T-helper 2 cell treated with Interferon-gamma antibody and Interleukin-4, amounts not matched to agents 5 μg/mL and 100 μg/mL, for 36 hours (primary cell): ENCODE measurements around the gene USH1G.
"Not testable (repeated sequence)": the region's sequence is repeated elsewhere in the genome, so short reads cannot be mapped to it uniquely, and the experiment has no call there.

ENCODE experiments used
- DNase-seq: peaks from one replicate; pipeline ENCODE4 v3.0.0; 2021; ENCODE audit warnings: low spot score
- H3K27ac Mint-ChIP-seq: one replicate; pipeline ENCODE4 v1.8.0; 2021; ENCODE audit warnings: mild to moderate bottlenecking, mixed read lengths
- H3K27me3 Mint-ChIP-seq: one replicate; pipeline ENCODE4 v1.8.0; 2021; ENCODE audit warnings: low read depth, mixed read lengths
- H3K36me3 Mint-ChIP-seq: one replicate; pipeline ENCODE4 v1.8.0; 2021; ENCODE audit warnings: low read depth, mixed read lengths
- H3K4me1 Mint-ChIP-seq: one replicate; pipeline ENCODE4 v1.8.0; 2021; ENCODE audit warnings: low read depth, mixed read lengths
- H3K4me3 Mint-ChIP-seq: one replicate; pipeline ENCODE4 v1.8.0; 2022; ENCODE audit warnings: mild to moderate bottlenecking, moderate library complexity, mixed read lengths
- H3K9me3 Mint-ChIP-seq: one replicate; pipeline ENCODE4 v1.8.0; 2021; ENCODE audit warnings: mixed read lengths

USH1G gene

GRCh38 chr17:74874615-74875037 is 48.4 kb downstream of the USH1G start:
- no peaks in the 10 kb centered on the region for H3K9me3 Mint-ChIP-seq
- no peak overlapping the region for H3K27ac Mint-ChIP-seq
- H3K4me1 Mint-ChIP-seq: peaks cover 22% of the 10 kb centered on the region
- peaks cover 5% of the 10 kb centered on the region for H3K36me3 Mint-ChIP-seq
- DNase-seq: no peak
- peak overlapping the region; percentile 92 for H3K4me3 Mint-ChIP-seq
- H3K27me3 Mint-ChIP-seq: peaks cover 3% of the 10 kb centered on the region

- peaks cover 5% of the 10 kb centered on the region for H3K36me3 Mint-ChIP-seq
- peak overlapping the region; percentile 89 for H3K27ac Mint-ChIP-seq
- peaks cover 3% of the 10 kb centered on the region for H3K27me3 Mint-ChIP-seq
- no peaks in the 10 kb centered on the region for H3K9me3 Mint-ChIP-seq
- H3K4me1 Mint-ChIP-seq: peaks cover 22% of the 10 kb centered on the region
- H3K4me3 Mint-ChIP-seq: peak overlapping the region; percentile 92
- DNase-seq: no peak
Observed at GRCh38 chr17:74873874-74874614, 49.0 kb downstream of the USH1G start.

- peak overlapping the region; percentile 92 for H3K4me3 Mint-ChIP-seq
- H3K27ac Mint-ChIP-seq: peak overlapping the region; percentile 89
- peak; percentile 98 for DNase-seq
- peaks cover 24% of the 10 kb centered on the region for H3K4me1 Mint-ChIP-seq
- H3K27me3 Mint-ChIP-seq: peaks cover 3% of the 10 kb centered on the region
- no peaks in the 10 kb centered on the region for H3K9me3 Mint-ChIP-seq
- peaks cover 5% of the 10 kb centered on the region for H3K36me3 Mint-ChIP-seq
Observed at GRCh38 chr17:74873037-74873873, 49.8 kb downstream of the USH1G start.

DNA sequence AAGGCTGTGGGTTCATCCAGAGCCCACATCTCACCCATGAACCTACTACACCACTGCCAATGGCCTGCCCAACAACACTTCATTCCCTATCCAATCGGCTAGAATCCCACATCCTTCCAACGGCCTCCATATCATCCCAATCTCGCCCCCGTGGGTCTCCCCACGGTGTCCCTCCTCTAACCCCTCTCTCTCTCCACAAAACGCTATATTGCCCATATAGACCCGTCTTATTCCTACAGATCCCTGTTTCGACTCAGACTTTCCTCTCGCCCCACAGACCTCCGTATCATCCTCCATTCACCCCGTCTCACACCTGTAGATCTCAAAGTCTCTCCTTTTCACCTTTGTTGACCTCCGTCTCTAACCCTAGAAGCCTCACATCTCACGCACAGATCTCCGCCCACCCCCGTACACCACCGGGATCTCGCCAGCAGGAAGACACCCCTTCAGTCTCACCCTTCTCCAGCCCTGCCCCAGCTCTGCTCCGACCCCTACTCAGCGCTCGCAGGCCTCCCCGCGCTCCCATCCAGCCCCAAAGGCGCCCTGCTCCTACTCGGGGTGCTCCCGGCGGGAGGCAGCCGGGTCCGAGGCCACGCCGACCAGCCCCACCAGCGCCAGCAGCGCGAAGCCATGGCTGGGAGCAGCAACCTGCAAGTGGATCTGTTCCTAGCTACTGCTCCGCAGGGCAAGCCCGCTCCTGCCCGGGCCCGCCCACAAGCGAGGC is 50.6 kb downstream of the USH1G start, which contains the start of gene FDXR:
Gene FDXR (minus strand): TSS at position 682 of the 724 bp plus-strand sequence. CDS start 50 bp downstream, at position 632.
- Mint-ChIP-seq H3K4me1 (peaks cover 24% of the 10 kb centered on the region), H3K27me3 (peaks cover 3% of the 10 kb centered on the region), H3K9me3 (no peaks in the 10 kb centered on the region), H3K27ac (peak within 1 kb of the TSS; percentile 89), H3K4me3 (peak within 1 kb of the TSS; percentile 92), H3K36me3 (peaks cover 5% of the 10 kb centered on the region)
- no peak for DNase-seq

GRCh38 chr17:74871356-74872076 is 51.5 kb downstream of the USH1G start:
- Mint-ChIP-seq H3K27ac (no peak overlapping the region), H3K36me3 (peaks cover 5% of the 10 kb centered on the region), H3K9me3 (no peaks in the 10 kb centered on the region), H3K4me1 (peaks cover 24% of the 10 kb centered on the region), H3K4me3 (peak overlapping the region; percentile 92), H3K27me3 (peaks cover 3% of the 10 kb centered on the region)
- no peak for DNase-seq

DNA sequence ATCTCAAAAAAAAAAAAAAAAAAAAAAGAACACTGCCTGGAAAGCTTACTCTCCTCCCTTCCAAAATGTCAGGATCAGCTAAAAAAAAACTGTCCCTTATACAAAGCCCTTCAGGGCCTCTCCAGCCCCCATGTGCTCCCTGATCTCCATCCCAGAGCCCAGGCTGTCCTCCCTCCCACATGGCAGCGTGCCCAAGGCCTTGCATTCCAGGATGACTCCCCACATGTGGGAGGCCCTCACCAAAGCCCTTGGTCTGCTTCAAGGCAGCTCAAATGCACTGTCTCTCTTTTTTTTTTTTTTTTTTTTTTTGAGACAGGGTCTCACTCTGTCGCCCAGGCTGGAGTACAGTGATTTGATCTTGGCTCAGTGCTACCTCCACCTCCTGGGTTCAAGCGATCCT is 52.5 kb downstream of the USH1G start:
- peaks cover 24% of the 10 kb centered on the region for H3K4me1 Mint-ChIP-seq
- peaks cover 3% of the 10 kb centered on the region for H3K27me3 Mint-ChIP-seq
- DNase-seq: no peak
- H3K9me3 Mint-ChIP-seq: no peaks in the 10 kb centered on the region
- no peak overlapping the region for H3K4me3 Mint-ChIP-seq
- H3K27ac Mint-ChIP-seq: no peak overlapping the region
- H3K36me3 Mint-ChIP-seq: peaks cover 5% of the 10 kb centered on the region

DNA sequence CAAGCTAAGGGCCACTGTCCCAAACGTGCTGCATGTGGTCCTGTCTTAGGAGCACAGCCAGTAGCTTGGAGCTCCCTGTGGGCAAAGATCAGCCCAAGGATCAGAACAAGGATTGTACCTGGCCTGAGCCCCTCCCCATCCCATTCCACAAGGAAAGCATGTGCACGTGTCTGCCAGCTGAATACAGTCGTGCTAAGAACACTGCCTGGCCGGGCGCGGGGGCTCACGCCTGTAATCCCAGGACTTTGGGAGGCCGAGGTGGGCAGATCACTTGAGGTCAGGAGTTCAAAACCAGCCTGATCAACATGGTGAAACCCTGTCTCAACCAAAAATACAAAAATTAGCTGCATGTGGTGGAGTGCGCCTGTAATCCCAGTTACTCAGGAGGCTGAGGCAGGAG is 53.0 kb downstream of the USH1G start:
- H3K27me3 Mint-ChIP-seq, H3K36me3 Mint-ChIP-seq, H3K4me3 Mint-ChIP-seq, DNase-seq, H3K9me3 Mint-ChIP-seq, H3K27ac Mint-ChIP-seq: not testable (repeated sequence)
- peaks cover 23% of the 10 kb centered on the region for H3K4me1 Mint-ChIP-seq

- no peak overlapping the region for H3K4me3 Mint-ChIP-seq
- peaks cover 11% of the 10 kb centered on the region for H3K36me3 Mint-ChIP-seq
- peaks cover 3% of the 10 kb centered on the region for H3K27me3 Mint-ChIP-seq
- H3K4me1 Mint-ChIP-seq: peaks cover 24% of the 10 kb centered on the region
- no peak overlapping the region for H3K27ac Mint-ChIP-seq
- no peak for DNase-seq
- H3K9me3 Mint-ChIP-seq: no peaks in the 10 kb centered on the region
Observed at GRCh38 chr17:74868908-74869255, 54.2 kb downstream of the USH1G start.

- DNase-seq: no peak
- no peaks in the 10 kb centered on the region for H3K9me3 Mint-ChIP-seq
- H3K36me3 Mint-ChIP-seq: peaks cover 14% of the 10 kb centered on the region
- H3K27ac Mint-ChIP-seq: no peak overlapping the region
- no peak overlapping the region for H3K4me3 Mint-ChIP-seq
- H3K27me3 Mint-ChIP-seq: peaks cover 3% of the 10 kb centered on the region
- H3K4me1 Mint-ChIP-seq: peaks cover 21% of the 10 kb centered on the region
Observed at GRCh38 chr17:74868251-74868907, 54.7 kb downstream of the USH1G start.

- H3K27ac Mint-ChIP-seq: no peak overlapping the region
- no peak overlapping the region for H3K4me3 Mint-ChIP-seq
- H3K36me3 Mint-ChIP-seq: peaks cover 14% of the 10 kb centered on the region
- DNase-seq: no peak
- H3K27me3 Mint-ChIP-seq: peaks cover 8% of the 10 kb centered on the region
- peaks cover 12% of the 10 kb centered on the region for H3K4me1 Mint-ChIP-seq
- no peaks in the 10 kb centered on the region for H3K9me3 Mint-ChIP-seq
Observed at GRCh38 chr17:74866198-74866835, 56.7 kb downstream of the USH1G start.
